Effector memory CD8-positive, alpha-beta T cell (primary cell): ENCODE results near the gene MMP10.

Experiments used
- ATAC-seq: fragments of 150-1000 bp; cut with Tn5 transposase; replicated peaks from 2 replicates; pipeline ENCODE4 v1.10.0; 2021; ENCODE audit warnings: mild to moderate bottlenecking, moderate library complexity
- DNase-seq, 3 experiments: peaks; one replicate each; pipeline ENCODE4 v3.0.0; 2021
- H3K27ac Mint-ChIP-seq, 2 donors: one replicate each; pipeline ENCODE4 v1.8.0; 2022; ENCODE audit warnings: mild to moderate bottlenecking in 2 of 2, mixed read lengths in 2 of 2, moderate library complexity in 2 of 2
- H3K27me3 Mint-ChIP-seq, 2 donors: one replicate each; pipeline ENCODE4 v1.8.0; 2022; ENCODE audit warnings: mixed read lengths in 2 of 2
- H3K36me3 Mint-ChIP-seq: one replicate; pipeline ENCODE4 v1.8.0; 2022; ENCODE audit warnings: mild to moderate bottlenecking, moderate library complexity, mixed read lengths; ENCODE audit not compliant: insufficient read depth
- H3K4me1 Mint-ChIP-seq, 2 donors: one replicate each; pipeline ENCODE4 v1.8.0; 2022; ENCODE audit warnings: low read depth in 2 of 2, mixed read lengths in 2 of 2
- H3K4me3 Mint-ChIP-seq, 2 donors: one replicate each; pipeline ENCODE4 v1.8.0; 2022; ENCODE audit warnings: mild to moderate bottlenecking in 2 of 2, mixed read lengths in 2 of 2, moderate library complexity in 2 of 2
- H3K9me3 Mint-ChIP-seq, 2 donors: one replicate each; pipeline ENCODE4 v1.8.0; 2022; ENCODE audit warnings: mixed read lengths in 2 of 2

Gene MMP10

DNA sequence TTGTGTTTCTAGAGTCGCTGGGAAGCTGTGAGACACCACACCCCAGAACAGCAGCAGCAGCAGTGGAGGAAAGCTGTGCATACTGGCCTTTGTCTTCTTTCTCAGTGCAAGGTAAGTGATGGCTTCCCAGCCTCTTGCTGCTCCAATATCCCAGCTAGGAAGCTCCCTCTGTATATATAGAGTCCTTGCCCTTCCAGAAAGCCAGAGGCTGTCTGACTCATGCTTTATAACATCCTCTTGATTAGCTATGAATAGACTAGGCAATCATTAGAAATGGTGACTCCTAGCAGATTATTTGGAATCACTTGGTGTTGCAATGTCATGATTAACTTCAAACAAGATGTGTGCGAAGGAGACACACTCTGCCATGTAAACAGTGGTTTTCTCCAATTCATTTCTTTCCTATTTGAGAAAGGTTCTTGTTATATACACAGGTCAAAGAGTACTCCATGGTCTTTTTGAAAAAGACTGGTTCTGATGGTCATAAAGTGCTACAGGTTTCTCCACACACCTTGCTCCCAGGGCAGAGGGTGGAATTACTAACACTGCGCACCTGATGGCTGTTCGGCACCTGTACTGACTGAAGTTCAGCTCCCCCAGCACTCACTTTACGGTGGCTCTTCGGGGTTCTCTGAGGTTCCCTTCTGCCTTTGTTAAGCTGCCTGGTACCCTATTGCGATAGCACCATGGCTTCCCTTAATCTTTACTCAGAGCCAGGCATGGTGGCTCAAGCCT, 17.8 kb upstream of the MMP10 start, which contains the start of gene MMP1:
Gene MMP1 (minus strand): TSS at position 149 of the 735 bp plus-strand sequence. CDS start 68 bp downstream, at position 81.
- no peak for ATAC-seq
- Mint-ChIP-seq H3K27me3 (peaks cover 0 to 7% of the 10 kb centered on the region in 2 donors), H3K9me3 (no peaks in the 10 kb centered on the region), H3K27ac (no peak within 1 kb of the TSS), H3K4me3 (no peak within 1 kb of the TSS), H3K4me1 (no peaks in the 10 kb centered on the region), H3K36me3 (no peaks in the 10 kb centered on the region)
- no peak for DNase-seq

DNA sequence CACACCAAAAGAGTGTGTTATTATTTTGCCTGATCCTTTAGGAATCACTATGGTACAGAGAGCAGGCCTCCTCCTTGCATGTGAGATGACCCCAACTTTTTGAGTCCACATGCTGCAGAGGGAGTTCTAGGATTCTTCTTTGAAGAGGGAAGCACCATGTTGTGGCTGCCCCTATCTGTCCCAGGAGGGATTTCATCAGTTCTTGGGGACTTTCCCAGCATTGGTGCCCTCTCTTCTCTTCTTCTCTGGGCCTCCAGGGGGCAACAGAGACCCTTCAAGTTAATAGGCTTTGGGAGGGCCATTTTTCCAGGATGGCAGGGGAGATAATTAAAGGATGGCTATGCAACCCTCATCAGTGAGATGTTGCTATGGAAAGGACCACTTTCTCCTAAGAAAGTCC, 14.0 kb upstream of the MMP10 start:
- Mint-ChIP-seq H3K27ac (no peak overlapping the region), H3K4me3 (no peak overlapping the region), H3K36me3 (no peaks in the 10 kb centered on the region), H3K27me3 (peaks cover 0 to 11% of the 10 kb centered on the region in 2 donors), H3K4me1 (no peaks in the 10 kb centered on the region), H3K9me3 (no peaks in the 10 kb centered on the region)
- DNase-seq (no peak), ATAC-seq (no peak)

DNA sequence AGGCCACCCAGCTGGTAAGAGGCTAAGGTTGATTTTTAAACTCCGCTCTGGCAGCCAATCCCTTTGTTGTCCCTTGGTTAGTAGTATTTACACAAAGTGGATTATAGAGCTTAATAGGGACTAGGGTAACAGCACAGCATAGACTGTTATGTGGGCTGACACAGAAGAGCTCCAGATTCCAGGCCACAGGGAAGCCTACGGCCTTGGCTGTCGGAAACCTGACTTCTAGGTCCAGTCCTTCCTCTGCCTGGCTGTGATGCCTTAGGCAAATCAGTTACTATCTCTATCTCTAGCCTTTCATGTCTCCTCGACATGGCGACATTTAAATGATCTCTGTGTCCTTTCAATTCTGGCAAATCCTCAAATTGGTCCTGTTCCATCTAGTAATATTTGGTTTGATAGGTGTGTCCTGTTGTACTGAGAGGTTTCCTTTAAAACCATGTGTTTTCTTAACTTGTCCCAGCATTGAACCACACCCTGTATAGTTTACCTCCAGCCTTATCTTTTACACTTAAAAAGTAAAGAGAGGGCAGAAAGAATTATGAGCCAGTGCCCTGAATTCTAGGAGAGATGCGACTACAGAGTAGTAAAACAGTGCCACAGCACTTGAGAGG, 13.4 kb upstream of the MMP10 start:
- no peak for ATAC-seq
- DNase-seq: no peak
- Mint-ChIP-seq H3K27ac (no peak overlapping the region), H3K4me1 (no peaks in the 10 kb centered on the region), H3K4me3 (no peak overlapping the region), H3K36me3 (no peaks in the 10 kb centered on the region), H3K9me3 (no peaks in the 10 kb centered on the region), H3K27me3 (peaks cover 0 to 17% of the 10 kb centered on the region in 2 donors)

DNA sequence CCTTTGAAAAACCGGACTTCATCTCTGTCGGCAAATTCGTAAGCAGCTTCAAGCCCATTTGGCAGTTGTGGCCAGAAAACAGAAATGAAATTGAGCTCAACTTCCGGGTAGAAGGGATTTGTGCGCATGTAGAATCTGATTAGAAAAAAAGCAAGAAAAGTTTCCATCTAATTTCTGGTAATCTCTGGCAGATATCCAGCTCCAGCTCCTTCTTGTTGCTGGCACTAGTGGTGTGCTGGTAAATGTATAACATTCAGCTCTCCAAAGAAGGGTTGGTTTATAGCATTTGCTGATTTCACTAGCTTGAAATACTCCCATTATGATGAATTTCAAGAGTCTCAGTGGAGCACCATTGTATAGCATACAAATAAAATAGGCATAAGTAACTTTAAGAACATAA, 12.2 kb upstream of the MMP10 start:
- no peak for ATAC-seq
- H3K9me3 Mint-ChIP-seq: no peaks in the 10 kb centered on the region
- no peaks in the 10 kb centered on the region for H3K4me1 Mint-ChIP-seq
- no peak overlapping the region for H3K4me3 Mint-ChIP-seq
- no peak overlapping the region for H3K27ac Mint-ChIP-seq
- no peak for DNase-seq
- peaks cover 0 to 22% of the 10 kb centered on the region in 2 donors for H3K27me3 Mint-ChIP-seq
- H3K36me3 Mint-ChIP-seq: no peaks in the 10 kb centered on the region

DNA sequence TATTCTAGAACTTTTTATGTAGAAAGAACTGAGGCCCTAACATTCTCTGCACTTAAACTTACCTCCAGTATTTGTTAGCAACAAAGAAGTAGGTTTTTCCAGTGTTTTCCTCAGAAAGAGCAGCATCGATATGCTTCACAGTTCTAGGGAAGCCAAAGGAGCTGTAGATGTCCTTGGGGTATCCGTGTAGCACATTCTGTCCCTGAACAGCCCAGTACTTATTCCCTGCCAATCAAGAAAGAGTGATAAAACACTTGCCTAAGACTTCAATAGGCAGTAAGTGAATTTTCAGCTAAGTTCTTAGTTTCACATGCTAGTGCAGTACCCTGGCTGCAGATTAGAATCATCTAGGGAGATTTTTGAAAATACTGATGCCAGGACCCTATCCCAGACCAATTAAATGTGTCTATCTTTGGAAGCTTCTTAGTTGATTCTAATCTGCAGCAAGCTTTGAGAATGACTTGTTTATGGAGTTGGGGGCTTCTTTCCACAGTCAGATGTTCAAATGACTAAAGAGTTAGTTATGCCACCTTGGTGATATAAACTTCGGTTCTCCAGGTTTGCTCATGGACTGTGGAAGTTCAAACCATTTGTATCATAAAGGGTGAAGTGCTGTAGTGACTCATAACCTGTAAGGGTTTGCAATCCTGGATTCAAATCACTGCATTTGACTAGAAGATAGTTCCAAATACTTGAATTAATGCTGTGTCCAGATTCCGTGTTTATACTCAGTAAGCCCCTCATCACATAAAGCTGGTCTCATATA, 11.0 kb upstream of the MMP10 start:
- peaks cover 0 to 22% of the 10 kb centered on the region in 2 donors for H3K27me3 Mint-ChIP-seq
- H3K36me3 Mint-ChIP-seq: no peaks in the 10 kb centered on the region
- H3K4me1 Mint-ChIP-seq: no peaks in the 10 kb centered on the region
- ATAC-seq (no peak), DNase-seq (no peak)
- H3K27ac Mint-ChIP-seq: no peak overlapping the region
- H3K4me3 Mint-ChIP-seq: no peak overlapping the region
- no peaks in the 10 kb centered on the region for H3K9me3 Mint-ChIP-seq

DNA sequence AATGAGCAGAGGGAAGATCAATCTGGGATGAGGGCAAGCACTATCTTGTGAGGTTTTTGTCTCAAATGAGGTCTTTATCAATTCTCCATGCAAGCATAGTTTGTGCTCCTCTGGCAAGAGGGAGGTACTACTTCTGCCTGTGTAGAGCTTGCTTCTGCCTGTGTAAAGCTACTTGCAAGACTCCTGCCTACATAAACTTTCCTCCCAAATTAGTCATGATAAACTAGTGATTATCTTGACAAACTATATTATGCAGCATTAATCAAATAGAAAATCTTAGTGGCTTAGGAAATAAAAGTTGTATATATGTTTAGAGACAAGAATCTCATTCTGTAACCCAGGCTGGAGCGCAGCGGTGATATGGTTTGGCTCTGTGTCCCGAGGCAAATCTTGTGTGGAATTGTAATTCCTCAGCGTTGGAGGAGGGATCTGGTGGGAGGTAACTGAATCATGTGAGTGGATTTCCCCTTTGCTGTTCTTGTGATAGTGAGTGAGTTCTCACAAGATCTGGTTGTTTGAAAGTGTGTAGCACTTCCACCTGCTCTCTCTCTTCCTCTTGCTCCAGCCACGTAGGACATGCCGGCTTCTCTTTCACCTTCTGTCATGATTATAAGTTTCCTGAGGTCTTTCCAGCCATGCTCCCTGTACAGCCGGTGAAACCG, 8.0 kb upstream of the MMP10 start:
- DNase-seq (no peak), ATAC-seq (no peak)
- Mint-ChIP-seq H3K27me3 (peaks cover 0 to 29% of the 10 kb centered on the region in 2 donors), H3K27ac (no peak overlapping the region), H3K36me3 (no peaks in the 10 kb centered on the region), H3K9me3 (no peaks in the 10 kb centered on the region), H3K4me1 (no peaks in the 10 kb centered on the region), H3K4me3 (no peak overlapping the region)

DNA sequence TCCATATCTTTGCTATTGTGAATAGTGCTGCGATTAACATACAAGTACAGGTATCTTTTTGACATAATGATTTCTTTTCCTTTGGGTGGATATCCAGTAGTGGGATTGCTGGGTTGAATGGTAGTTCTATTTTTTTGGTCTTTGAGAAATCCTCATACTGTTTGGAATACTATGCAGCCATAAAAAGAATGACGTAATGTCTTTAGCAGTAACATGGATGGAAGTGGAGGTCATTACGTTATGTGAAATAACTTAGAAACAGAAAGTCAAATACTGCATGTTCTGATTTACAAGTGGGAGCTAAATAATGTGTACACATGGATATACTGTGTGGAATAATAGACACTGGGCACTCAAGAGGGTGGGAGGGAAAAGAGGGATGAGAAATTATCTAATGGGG, 4.0 kb upstream of the MMP10 start:
- DNase-seq (no peak), ATAC-seq (no peak)
- Mint-ChIP-seq H3K9me3 (no peaks in the 10 kb centered on the region), H3K4me1 (no peaks in the 10 kb centered on the region), H3K4me3 (no peak overlapping the region), H3K36me3 (no peaks in the 10 kb centered on the region), H3K27me3 (peaks cover 0 to 36% of the 10 kb centered on the region in 2 donors), H3K27ac (no peak overlapping the region)

DNA sequence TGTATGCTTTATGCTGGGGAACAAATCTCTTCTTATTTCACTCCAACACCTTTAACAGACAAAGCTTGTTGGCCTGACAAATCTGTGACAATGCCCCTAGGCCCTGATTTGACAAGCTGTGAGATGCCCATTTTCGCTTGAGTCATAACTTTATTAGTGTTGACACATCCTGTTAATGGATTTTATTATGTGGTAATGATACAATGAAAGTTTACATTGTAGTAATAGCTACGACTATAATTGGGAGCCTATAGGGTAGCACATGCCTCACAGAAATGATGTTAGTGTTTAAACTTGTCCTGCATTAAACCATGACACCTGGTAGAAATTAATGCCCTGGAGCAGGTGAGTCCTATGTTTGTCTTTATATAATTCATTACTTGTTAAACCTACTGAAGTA, 3.3 kb upstream of the MMP10 start:
- ATAC-seq (no peak), DNase-seq (no peak)
- Mint-ChIP-seq H3K27ac (no peak overlapping the region), H3K4me3 (no peak overlapping the region), H3K4me1 (no peaks in the 10 kb centered on the region), H3K36me3 (no peaks in the 10 kb centered on the region), H3K27me3 (peaks cover 0 to 29% of the 10 kb centered on the region in 2 donors), H3K9me3 (no peaks in the 10 kb centered on the region)

DNA sequence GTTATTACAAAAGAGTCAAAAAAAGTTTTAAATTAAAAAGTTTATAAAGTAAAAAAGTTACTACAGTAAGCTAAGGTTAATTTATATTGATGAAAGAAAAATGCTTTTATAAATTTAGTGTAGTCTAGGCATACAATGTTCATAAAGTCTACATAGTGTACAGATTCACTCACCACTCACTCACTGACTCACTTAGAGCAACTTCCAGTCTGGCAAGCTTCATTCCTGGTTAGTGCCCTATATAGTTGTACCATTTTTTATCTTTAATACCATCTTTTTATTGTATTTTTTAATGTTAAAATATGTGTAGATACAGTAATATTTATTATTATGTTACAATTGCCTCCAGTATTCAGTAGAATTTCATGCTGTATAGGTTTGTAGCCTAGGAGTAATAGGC, 2.6 kb upstream of the MMP10 start:
- no peaks in the 10 kb centered on the region for H3K36me3 Mint-ChIP-seq
- no peak overlapping the region for H3K27ac Mint-ChIP-seq
- ATAC-seq (no peak), DNase-seq (no peak)
- H3K27me3 Mint-ChIP-seq: peaks cover 0 to 22% of the 10 kb centered on the region in 2 donors
- H3K9me3 Mint-ChIP-seq: no peaks in the 10 kb centered on the region
- no peak overlapping the region for H3K4me3 Mint-ChIP-seq
- H3K4me1 Mint-ChIP-seq: no peaks in the 10 kb centered on the region

DNA sequence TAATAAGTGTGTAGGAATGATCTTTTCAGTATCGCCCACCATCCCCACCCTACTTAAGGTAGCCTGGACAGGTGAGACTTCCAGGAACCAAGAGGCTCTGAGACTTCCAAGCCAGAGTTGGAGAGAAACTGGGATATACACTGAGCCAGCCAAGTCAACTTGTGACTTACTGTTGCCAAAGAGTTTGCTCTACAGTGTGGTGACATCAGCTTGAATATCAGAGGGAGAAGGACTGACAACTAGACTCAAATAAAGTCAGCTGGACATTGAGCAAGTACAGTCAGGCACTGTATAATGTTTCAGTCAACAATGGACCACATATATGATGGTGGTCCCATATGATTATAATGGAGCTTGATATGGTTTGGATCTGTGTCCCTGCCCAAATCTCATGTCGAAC, 1.2 kb upstream of the MMP10 start:
- ATAC-seq (no peak), DNase-seq (no peak)
- Mint-ChIP-seq H3K36me3 (no peaks in the 10 kb centered on the region), H3K9me3 (no peaks in the 10 kb centered on the region), H3K27me3 (peaks cover 0 to 17% of the 10 kb centered on the region in 2 donors), H3K4me3 (no peak overlapping the region), H3K4me1 (no peaks in the 10 kb centered on the region), H3K27ac (no peak overlapping the region)

DNA sequence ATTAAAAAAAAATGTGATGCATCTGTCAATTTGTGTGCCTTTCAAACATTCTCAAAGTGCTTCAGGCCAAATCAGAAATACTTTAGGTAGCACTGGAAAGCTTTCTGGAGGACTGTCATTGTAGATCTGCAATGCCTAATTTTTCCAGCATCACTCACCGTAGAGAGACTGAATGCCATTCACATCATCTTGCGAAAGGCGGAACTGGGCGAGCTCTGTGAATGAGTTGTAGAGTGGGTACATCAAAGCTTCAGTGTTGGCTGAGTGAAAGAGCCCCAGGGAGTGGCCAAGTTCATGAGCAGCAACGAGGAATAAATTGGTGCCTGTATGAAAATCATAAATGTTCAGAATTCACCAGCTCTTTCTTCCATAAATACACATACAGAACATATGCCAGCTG, 4.0 kb downstream of the MMP10 start:
- peaks cover 6 to 13% of the 10 kb centered on the region in 2 donors for H3K27me3 Mint-ChIP-seq
- DNase-seq: no peak
- H3K4me1 Mint-ChIP-seq: no peaks in the 10 kb centered on the region
- no peak overlapping the region for H3K4me3 Mint-ChIP-seq
- no peak for ATAC-seq
- H3K36me3 Mint-ChIP-seq: no peaks in the 10 kb centered on the region
- H3K27ac Mint-ChIP-seq: no peak overlapping the region
- H3K9me3 Mint-ChIP-seq: no peaks in the 10 kb centered on the region

DNA sequence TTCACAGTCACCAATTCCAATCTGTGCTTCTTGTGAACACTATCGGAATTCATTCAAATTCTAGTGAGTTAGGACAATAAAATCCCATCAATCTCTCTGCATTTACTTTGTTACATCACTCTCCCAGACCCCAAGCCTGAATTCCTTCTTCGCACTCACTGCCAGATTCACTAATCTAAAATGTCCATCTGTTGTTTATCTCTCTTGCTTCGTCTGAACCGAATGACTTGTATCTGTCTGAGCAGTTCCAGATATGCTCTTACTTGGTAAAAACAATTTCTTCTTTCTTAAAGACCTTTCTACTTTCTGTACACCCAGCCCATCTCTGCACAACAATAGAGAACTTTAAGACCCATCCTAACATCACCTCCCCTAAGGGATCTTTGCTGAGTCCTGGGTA, 7.0 kb downstream of the MMP10 start:
- DNase-seq (no peak), ATAC-seq (no peak)
- no peak overlapping the region for H3K27ac Mint-ChIP-seq
- H3K27me3 Mint-ChIP-seq: peaks cover 22 to 36% of the 10 kb centered on the region in 2 donors
- H3K36me3 Mint-ChIP-seq: no peaks in the 10 kb centered on the region
- peaks cover 0 to 2% of the 10 kb centered on the region in 2 donors for H3K9me3 Mint-ChIP-seq
- no peak overlapping the region for H3K4me3 Mint-ChIP-seq
- no peaks in the 10 kb centered on the region for H3K4me1 Mint-ChIP-seq

DNA sequence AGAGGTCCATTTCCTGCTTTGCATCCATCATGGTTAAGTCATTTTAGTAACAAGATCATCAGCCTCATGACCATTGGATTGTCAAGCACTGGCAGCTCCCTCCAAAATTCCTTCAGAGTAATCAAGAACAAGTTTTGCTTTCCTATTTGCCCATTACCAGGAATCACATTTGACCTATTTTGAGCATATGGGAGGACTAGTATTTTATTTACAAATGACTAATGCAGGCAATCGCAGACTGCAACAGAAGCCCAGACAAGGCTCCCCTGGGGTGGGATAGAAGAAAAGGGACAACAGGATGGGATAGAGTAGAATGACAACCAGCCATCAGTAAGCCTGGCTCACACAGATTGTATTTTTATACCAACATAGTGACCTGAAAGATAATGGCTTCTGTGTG, 9.1 kb downstream of the MMP10 start:
- DNase-seq (no peak), ATAC-seq (no peak)
- peaks cover 26 to 40% of the 10 kb centered on the region in 2 donors for H3K27me3 Mint-ChIP-seq
- no peaks in the 10 kb centered on the region for H3K36me3 Mint-ChIP-seq
- no peak overlapping the region for H3K4me3 Mint-ChIP-seq
- no peak overlapping the region for H3K27ac Mint-ChIP-seq
- H3K9me3 Mint-ChIP-seq: peaks cover 0 to 2% of the 10 kb centered on the region in 2 donors
- H3K4me1 Mint-ChIP-seq: no peaks in the 10 kb centered on the region
